Measurements from ENCODE around the gene HAUS7.

HAUS7 gene

DNA sequence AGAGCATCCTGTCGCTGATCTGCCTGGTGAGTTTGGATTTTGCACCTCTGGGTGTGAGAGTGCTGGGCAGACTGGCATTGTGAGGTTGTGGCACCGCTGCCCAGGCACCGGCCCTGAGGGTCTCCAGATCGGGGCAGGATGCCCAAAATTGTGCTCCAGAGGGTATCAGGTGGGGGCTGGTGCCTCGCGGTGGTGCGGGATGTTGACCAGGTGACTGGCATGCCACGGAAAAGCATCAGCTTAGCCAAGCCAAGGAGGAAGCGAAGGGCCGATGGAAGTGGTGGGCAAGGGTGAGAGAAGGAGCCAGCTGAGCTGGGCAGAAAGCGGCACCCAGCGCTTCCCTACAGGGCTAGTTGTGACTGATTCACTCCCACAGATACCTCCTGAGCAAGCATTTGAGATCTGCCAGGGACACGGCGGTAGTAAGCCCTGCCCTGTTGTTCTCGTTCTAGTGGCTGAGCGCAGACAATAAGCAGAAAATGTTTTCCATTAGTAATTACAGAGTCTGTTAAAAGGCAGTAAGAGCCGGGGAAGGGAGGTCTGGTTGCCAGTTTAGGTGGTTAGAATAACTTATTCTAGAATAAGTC lies 58.3 kb downstream of the HAUS7 start:
- H3K27me3 ChIP-seq (ENCODE audit: insufficient read depth, poor library complexity, severe bottlenecking) = no peaks in the 10 kb centered on the region
- H3K4me3 ChIP-seq (replicated peaks; ENCODE audit: insufficient read depth, low read length) = peak overlapping the region; percentile 52
- DNase-seq (ENCODE audit: low read depth in 1 of 2, low spot score in 1 of 2) = no peak
- no peak overlapping the region for H3K27ac ChIP-seq (replicated peaks)
- TF ChIP-seq, protein P1, sequence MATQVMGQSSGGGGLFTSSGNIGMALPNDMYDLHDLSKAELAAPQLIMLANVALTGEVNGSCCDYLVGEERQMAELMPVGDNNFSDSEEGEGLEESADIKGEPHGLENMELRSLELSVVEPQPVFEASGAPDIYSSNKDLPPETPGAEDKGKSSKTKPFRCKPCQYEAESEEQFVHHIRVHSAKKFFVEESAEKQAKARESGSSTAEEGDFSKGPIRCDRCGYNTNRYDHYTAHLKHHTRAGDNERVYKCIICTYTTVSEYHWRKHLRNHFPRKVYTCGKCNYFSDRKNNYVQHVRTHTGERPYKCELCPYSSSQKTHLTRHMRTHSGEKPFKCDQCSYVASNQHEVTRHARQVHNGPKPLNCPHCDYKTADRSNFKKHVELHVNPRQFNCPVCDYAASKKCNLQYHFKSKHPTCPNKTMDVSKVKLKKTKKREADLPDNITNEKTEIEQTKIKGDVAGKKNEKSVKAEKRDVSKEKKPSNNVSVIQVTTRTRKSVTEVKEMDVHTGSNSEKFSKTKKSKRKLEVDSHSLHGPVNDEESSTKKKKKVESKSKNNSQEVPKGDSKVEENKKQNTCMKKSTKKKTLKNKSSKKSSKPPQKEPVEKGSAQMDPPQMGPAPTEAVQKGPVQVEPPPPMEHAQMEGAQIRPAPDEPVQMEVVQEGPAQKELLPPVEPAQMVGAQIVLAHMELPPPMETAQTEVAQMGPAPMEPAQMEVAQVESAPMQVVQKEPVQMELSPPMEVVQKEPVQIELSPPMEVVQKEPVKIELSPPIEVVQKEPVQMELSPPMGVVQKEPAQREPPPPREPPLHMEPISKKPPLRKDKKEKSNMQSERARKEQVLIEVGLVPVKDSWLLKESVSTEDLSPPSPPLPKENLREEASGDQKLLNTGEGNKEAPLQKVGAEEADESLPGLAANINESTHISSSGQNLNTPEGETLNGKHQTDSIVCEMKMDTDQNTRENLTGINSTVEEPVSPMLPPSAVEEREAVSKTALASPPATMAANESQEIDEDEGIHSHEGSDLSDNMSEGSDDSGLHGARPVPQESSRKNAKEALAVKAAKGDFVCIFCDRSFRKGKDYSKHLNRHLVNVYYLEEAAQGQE (IDR thresholded peaks at IDR 0.05; ENCODE audit: insufficient replicate concordance, low read depth) = no peak
- TF ChIP-seq SPI1 (IDR thresholded peaks at IDR 0.05; ENCODE audit: borderline replicate concordance, low read depth) (no peak), POLR2AphosphoS5 (IDR thresholded peaks at IDR 0.05; ENCODE audit: low read depth) (no peak), GABPA (IDR thresholded peaks at IDR 0.05; ENCODE audit: low read depth) (no peak)
- TF ChIP-seq, protein P2, sequence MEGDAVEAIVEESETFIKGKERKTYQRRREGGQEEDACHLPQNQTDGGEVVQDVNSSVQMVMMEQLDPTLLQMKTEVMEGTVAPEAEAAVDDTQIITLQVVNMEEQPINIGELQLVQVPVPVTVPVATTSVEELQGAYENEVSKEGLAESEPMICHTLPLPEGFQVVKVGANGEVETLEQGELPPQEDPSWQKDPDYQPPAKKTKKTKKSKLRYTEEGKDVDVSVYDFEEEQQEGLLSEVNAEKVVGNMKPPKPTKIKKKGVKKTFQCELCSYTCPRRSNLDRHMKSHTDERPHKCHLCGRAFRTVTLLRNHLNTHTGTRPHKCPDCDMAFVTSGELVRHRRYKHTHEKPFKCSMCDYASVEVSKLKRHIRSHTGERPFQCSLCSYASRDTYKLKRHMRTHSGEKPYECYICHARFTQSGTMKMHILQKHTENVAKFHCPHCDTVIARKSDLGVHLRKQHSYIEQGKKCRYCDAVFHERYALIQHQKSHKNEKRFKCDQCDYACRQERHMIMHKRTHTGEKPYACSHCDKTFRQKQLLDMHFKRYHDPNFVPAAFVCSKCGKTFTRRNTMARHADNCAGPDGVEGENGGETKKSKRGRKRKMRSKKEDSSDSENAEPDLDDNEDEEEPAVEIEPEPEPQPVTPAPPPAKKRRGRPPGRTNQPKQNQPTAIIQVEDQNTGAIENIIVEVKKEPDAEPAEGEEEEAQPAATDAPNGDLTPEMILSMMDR (IDR thresholded peaks at IDR 0.05; ENCODE audit: insufficient read depth, low read length) = no peak

DNA sequence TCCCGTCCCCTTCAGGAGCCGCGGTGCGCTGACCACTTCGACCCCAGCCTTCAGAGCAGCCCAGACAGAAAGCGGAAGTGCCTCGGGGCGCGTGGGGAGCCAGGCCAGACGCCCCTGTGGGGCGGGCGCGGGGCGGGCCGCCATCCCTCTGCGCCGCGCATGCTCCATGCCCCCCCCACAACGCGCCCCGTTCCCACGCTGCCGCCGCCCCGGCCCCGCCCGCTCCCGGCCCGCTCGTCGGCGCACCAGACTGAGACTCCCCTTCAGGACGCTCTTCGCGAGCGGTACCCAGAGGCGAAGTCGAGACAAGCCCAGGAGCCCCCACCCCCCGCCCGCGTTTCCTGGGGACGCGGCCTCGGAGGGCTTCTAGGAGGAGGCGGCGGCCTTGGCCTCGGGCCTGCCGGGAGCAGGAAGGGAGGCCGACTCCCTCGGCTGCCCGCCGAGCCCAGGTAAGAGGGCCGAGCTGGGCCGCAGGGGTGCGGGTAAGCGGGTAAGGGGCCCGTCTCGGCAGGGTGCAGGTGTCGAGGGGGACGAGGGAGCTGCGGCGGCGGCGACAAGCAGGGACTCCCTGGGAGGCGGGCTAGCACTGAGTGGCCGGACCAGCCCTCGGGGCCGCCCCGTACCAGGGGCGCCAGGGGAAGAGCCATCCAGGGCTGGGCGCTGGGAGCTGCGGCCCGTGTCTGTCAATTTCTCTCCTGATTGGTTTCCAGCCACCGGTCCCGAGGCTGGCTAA lies 59.0 kb downstream of the HAUS7 start, which contains the start of gene ZFP92:
Gene ZFP92 (plus strand): TSS at position 218 of the 733 bp plus-strand sequence. CDS start 6,851 bp downstream, outside the sequence.
- TF ChIP-seq SPI1 (IDR thresholded peaks at IDR 0.05; ENCODE audit: borderline replicate concordance, low read depth) (peak; percentile 77), GABPA (IDR thresholded peaks at IDR 0.05; ENCODE audit: low read depth) (no peak)
- TF ChIP-seq, protein P2 (IDR thresholded peaks at IDR 0.05; ENCODE audit: insufficient read depth, low read length) = no peak
- Histone ChIP-seq H3K27me3 (ENCODE audit: insufficient read depth, poor library complexity, severe bottlenecking) (no peaks in the 10 kb centered on the region), H3K27ac (replicated peaks) (peak within 1 kb of the TSS; percentile 19; the same call in 1 of the 2 replicates), H3K4me3 (replicated peaks; ENCODE audit: insufficient read depth, low read length) (peak within 1 kb of the TSS; percentile 52)
- DNase-seq (ENCODE audit: low read depth in 1 of 2, low spot score in 1 of 2) = peak in 1 of 2 experiments; percentile 41

DNA sequence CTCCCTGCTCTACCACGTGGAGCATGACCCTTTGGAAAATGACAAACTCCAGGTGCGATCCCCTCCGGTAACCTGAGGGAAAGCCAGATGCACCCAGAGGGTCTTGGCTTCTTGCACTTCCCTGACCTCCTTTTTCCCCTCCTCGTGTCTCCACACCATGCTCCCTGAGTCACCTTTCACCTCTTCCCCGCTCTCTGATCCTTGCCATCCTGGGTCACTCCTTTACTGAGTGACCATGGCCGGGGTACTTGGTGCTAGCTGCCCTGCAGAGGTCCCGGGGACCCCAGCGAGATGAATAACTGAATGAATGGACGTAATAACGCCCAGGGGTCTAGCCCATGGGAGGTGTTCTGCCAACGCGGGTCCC lies 59.5 kb downstream of the HAUS7 start:
- TF ChIP-seq, protein P1 (IDR thresholded peaks at IDR 0.05; ENCODE audit: insufficient replicate concordance, low read depth) = no peak
- no peak for TF ChIP-seq GABPA (IDR thresholded peaks at IDR 0.05; ENCODE audit: low read depth)
- TF ChIP-seq, protein P2 (IDR thresholded peaks at IDR 0.05; ENCODE audit: insufficient read depth, low read length) = no peak
- TF ChIP-seq SPI1 (IDR thresholded peaks at IDR 0.05; ENCODE audit: borderline replicate concordance, low read depth) = no peak
- TF ChIP-seq POLR2AphosphoS5 (IDR thresholded peaks at IDR 0.05; ENCODE audit: low read depth) = no peak
- H3K27ac ChIP-seq (replicated peaks) = no peak overlapping the region

More for the DNA sequence above, 59.5 kb downstream of the HAUS7 start:
- DNase-seq (ENCODE audit: low read depth in 1 of 2, low spot score in 1 of 2) = no peak
- Histone ChIP-seq H3K27me3 (ENCODE audit: insufficient read depth, poor library complexity, severe bottlenecking) (no peaks in the 10 kb centered on the region), H3K4me3 (replicated peaks; ENCODE audit: insufficient read depth, low read length) (no peak overlapping the region)

Data from HL-60 (cell line).